Body of pancreas (tissue), 4 donors: ENCODE data around the gene DCAF4. TPM values are rescaled to one million over a fixed set of nuclear protein-coding genes. Genes with fewer than 3 reads are reported as not detected.
"Not testable (repeated sequence)": the region's sequence is repeated elsewhere in the genome, so short reads cannot be mapped to it uniquely, and the experiment has no call there.

Experiments
- ATAC-seq: fragments of 150-250 bp; one replicate; pipeline ENCODE4 v1.9.1; 2016
- DNase-seq, 4 donors: peaks; one replicate each; pipeline ENCODE4 v3.0.0-alpha.2; 2019
- H3K27ac ChIP-seq, 4 donors: fragments of 200-600 bp; sonication (generic); 1 replicate in 3 of 4; 2 replicates in 1 of 4; pipeline versions ENCODE4 v1.5.1 to v1.6.1; 2016 to 2019; ENCODE audit warnings: mild to moderate bottlenecking in 1 of 4, mixed read lengths in 1 of 4, moderate library complexity in 1 of 4
- H3K27me3 ChIP-seq, 2 donors: fragments of 200-600 bp; sonication (generic); one replicate each; pipeline ENCODE4 v1.6.0; 2016; ENCODE audit warnings: mild to moderate bottlenecking in 1 of 2
- H3K36me3 ChIP-seq, 2 donors: fragments of 200-600 bp; sonication (generic); replicated peaks in 1 of 2; 2 replicates each; pipeline ENCODE4 v1.5.1; 2016; ENCODE audit warnings: low read depth in 2 of 2; ENCODE audit not compliant: insufficient read depth in 1 of 2
- H3K4me1 ChIP-seq: fragments of 200-600 bp; sonication (generic); one replicate; pipeline ENCODE4 v1.6.0; 2016
- H3K4me3 ChIP-seq, 2 donors: fragments of 200-600 bp; sonication (generic); 1 replicate in 1 of 2; 2 replicates in 1 of 2; pipeline ENCODE4 v1.5.1; 2016 to 2019
- H3K9me3 ChIP-seq, 3 donors: fragments of 200-600 bp; sonication (generic); 1 replicate in 2 of 3; 2 replicates in 1 of 3; pipeline ENCODE4 v1.5.1; 2016
- POLR2A ChIP-seq, 3 donors: fragments of 450-650 bp; IDR thresholded peaks; one replicate each; pipeline ENCODE4 v1.6.1; 2016; ENCODE audit warnings: antibody characterized with exemption in 3 of 3, mild to moderate bottlenecking in 2 of 3
- WGBS, 2 donors: methylation state at CpG; one replicate each; pipeline ENCODE4 v1.1.5; 2017; 5-methylcytosine and 5-hydroxymethylcytosine counted together
- intact Hi-C: fragments of 100-400 bp; cut with DNase I; formaldehyde crosslinking; loops from one replicate; pipeline ENCODE4 v1.15.1; 2023
- total RNA-seq, 2 donors: library from RNA; depleted of rRNA; stranded (reverse); fragments of >200 nt; gene quantifications; one replicate each; pipeline ENCODE4 v1.1.0, GENCODE V29; 2016
- TF ChIP-seq, protein P1 (sequence below), 7 experiments: fragments of 450-650 bp in 4 of 7; fragments of 200-600 bp in 3 of 7; sonication (generic) in 3 of 7; IDR thresholded peaks; one replicate each; pipeline ENCODE4 v1.5.1; 2016 to 2019; ENCODE audit warnings: antibody characterized with exemption in 7 of 7

Gene DCAF4
- total RNA-seq, 2 donors from 2014 or later: 10.4 to 39.2 TPM

GRCh38 chr14:73000073-73000472 lies 73.8 kb downstream of the DCAF4 start:
- WGBS, 2 donors: 87 to 100% methylated on average over 2 of the region's 2 CpGs
- Histone ChIP-seq H3K4me3 (no peak overlapping the region), H3K27ac (no peak overlapping the region), H3K9me3 (no peaks in the 10 kb centered on the region), H3K4me1 (peaks cover 7% of the 10 kb centered on the region), H3K36me3 (peaks cover 0 to 10% of the 10 kb centered on the region in 2 donors), H3K27me3 (no peaks in the 10 kb centered on the region)
- intact Hi-C loops: no loop called here
- DNase-seq (no peak), ATAC-seq (no peak)
- TF ChIP-seq, protein P1, sequence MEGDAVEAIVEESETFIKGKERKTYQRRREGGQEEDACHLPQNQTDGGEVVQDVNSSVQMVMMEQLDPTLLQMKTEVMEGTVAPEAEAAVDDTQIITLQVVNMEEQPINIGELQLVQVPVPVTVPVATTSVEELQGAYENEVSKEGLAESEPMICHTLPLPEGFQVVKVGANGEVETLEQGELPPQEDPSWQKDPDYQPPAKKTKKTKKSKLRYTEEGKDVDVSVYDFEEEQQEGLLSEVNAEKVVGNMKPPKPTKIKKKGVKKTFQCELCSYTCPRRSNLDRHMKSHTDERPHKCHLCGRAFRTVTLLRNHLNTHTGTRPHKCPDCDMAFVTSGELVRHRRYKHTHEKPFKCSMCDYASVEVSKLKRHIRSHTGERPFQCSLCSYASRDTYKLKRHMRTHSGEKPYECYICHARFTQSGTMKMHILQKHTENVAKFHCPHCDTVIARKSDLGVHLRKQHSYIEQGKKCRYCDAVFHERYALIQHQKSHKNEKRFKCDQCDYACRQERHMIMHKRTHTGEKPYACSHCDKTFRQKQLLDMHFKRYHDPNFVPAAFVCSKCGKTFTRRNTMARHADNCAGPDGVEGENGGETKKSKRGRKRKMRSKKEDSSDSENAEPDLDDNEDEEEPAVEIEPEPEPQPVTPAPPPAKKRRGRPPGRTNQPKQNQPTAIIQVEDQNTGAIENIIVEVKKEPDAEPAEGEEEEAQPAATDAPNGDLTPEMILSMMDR (IDR thresholded peaks at IDR 0.05): no peak
- no peak for TF ChIP-seq POLR2A (IDR thresholded peaks at IDR 0.05)

GRCh38 chr14:73003681-73004080 lies 77.4 kb downstream of the DCAF4 start:
- 88 to 95% methylated on average over 6 of the region's 6 CpGs for WGBS, 2 donors
- H3K36me3 ChIP-seq: no peaks in the 10 kb centered on the region
- intact Hi-C loops: no loop called here
- no peak for ATAC-seq
- H3K9me3 ChIP-seq: no peaks in the 10 kb centered on the region
- no peak overlapping the region for H3K4me3 ChIP-seq
- no peak overlapping the region for H3K27ac ChIP-seq
- DNase-seq: no peak
- H3K4me1 ChIP-seq: peaks cover 20% of the 10 kb centered on the region
- H3K27me3 ChIP-seq: no peaks in the 10 kb centered on the region
- TF ChIP-seq, protein P1 (IDR thresholded peaks at IDR 0.05): no peak
- TF ChIP-seq POLR2A (IDR thresholded peaks at IDR 0.05): no peak

- H3K27ac ChIP-seq: peak overlapping the region in 3 of 4 donors; percentile 50 to 72 (median 71)
- peaks cover 20% of the 10 kb centered on the region for H3K4me1 ChIP-seq
- H3K27me3 ChIP-seq, H3K9me3 ChIP-seq, intact Hi-C loops, H3K36me3 ChIP-seq, ATAC-seq, H3K4me3 ChIP-seq: not testable (repeated sequence)
- 56 to 86% methylated on average over 9 of the region's 9 CpGs for WGBS, 2 donors
- peak in 1 of 4 donors; percentile 14 for DNase-seq
Measured at GRCh38 chr14:73004641-73005040, 78.4 kb downstream of the DCAF4 start.

DNA sequence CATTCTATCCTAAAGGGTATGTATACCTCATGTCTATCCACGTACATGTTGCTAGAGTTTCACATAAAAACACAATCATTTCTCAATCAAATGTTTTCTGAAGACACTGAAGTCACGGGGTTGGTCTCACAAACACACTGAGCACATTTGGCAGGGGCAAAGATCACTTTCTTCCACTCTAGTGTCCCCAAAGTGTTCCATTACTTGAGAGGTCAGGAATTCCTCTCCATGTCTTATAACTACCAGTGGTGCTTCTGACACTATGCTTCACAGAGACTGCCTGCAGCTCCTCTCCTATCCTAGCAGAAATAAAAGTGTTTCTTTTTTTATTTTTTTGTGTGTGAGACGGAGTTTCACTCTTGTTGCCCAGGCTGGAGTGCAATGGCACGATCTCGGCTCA lies 81.6 kb downstream of the DCAF4 start:
- Histone ChIP-seq H3K9me3 (no peaks in the 10 kb centered on the region), H3K4me3 (no peak overlapping the region), H3K4me1 (peaks cover 20% of the 10 kb centered on the region), H3K36me3 (no peaks in the 10 kb centered on the region), H3K27ac (no peak overlapping the region), H3K27me3 (no peaks in the 10 kb centered on the region)
- DNase-seq: no peak
- WGBS, 2 donors: 84 to 85% methylated on average over 5 of the region's 5 CpGs
- TF ChIP-seq POLR2A (IDR thresholded peaks at IDR 0.05): no peak
- TF ChIP-seq, protein P1 (IDR thresholded peaks at IDR 0.05): no peak
- intact Hi-C loops: no loop called here
- ATAC-seq: no peak

DNA sequence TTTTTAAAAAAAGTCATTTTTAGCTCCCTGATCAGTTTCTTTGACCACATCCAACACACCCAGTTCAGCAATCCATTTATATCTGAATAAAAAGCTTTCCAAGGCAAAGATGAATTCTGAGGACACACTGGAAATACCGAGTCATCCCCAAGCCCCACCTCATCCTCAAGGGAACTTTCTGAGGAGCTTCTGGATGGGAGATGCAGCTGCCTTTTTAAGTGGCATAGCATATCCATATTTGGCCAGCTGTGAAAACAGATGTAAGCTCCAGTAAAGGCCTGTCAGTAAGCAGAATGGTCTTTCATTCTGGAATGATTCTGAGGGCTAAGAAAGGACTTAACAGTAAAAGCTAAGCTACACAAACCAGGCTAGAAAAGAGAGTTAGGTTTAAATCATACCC lies 82.2 kb downstream of the DCAF4 start:
- H3K36me3 ChIP-seq: no peaks in the 10 kb centered on the region
- H3K4me1 ChIP-seq: peaks cover 20% of the 10 kb centered on the region
- no peak for ATAC-seq
- H3K27me3 ChIP-seq: no peaks in the 10 kb centered on the region
- intact Hi-C loops: no loop called here
- H3K27ac ChIP-seq: no peak overlapping the region
- H3K4me3 ChIP-seq: no peak overlapping the region
- no peaks in the 10 kb centered on the region for H3K9me3 ChIP-seq
- TF ChIP-seq, protein P1 (IDR thresholded peaks at IDR 0.05): no peak
- no peak for TF ChIP-seq POLR2A (IDR thresholded peaks at IDR 0.05)
- WGBS, 2 donors: 67 to 100% methylated on average over 1 of the region's 1 CpG
- no peak for DNase-seq

Other genes starting within 250 kb of the DCAF4 start
- gene DPF3, start 32.4 kb upstream of the DCAF4 start, total RNA-seq: 1 to 10 TPM in 1 of 2 donors, under 1 TPM in 1; 0.78 to 4.0 TPM
- gene ZFYVE1, start 100.6 kb downstream of the DCAF4 start, total RNA-seq: 10 to 100 TPM in 1 of 2 donors, 1 to 10 TPM in 1; 6.5 to 16.8 TPM
- 10 to 100 TPM; 52.7 to 75.8 TPM for gene RBM25, start 132.1 kb downstream of the DCAF4 start, total RNA-seq
- gene PSEN1, start 210.0 kb downstream of the DCAF4 start, total RNA-seq: 10 to 100 TPM; 14.2 to 21.8 TPM